Kidney epithelial cell (primary cell): Measurements from ENCODE around the gene PDE4B. TPM values are rescaled to one million over a fixed set of nuclear protein-coding genes. Genes with fewer than 3 reads are reported as not detected.

Experiments
- DNase-seq: peaks from one replicate; pipeline ENCODE4 v3.0.0-alpha.2; 2010; ENCODE audit warnings: low read depth
- H3K27me3 ChIP-seq: 2 replicates; pipeline ENCODE4 v1.6.0; 2011; ENCODE audit warnings: low read length; ENCODE audit not compliant: control insufficient read depth, insufficient read depth
- H3K36me3 ChIP-seq: 2 replicates; pipeline ENCODE4 v1.5.1; 2011; ENCODE audit warnings: low read length; ENCODE audit not compliant: control insufficient read depth, insufficient read depth
- H3K4me3 ChIP-seq: 2 replicates; pipeline ENCODE4 v1.5.1; 2011; ENCODE audit warnings: low read depth, mild to moderate bottlenecking, control low read depth, low read length
- CTCF ChIP-seq: IDR thresholded peaks from 2 replicates; pipeline ENCODE4 v1.5.1; 2011; ENCODE audit warnings: mild to moderate bottlenecking, moderate library complexity, low read length, control low read depth, inconsistent platforms; ENCODE audit not compliant: insufficient read depth, poor library complexity, severe bottlenecking
- total RNA-seq: library from RNA; depleted of rRNA; stranded (reverse); fragments of >200 nt; gene quantifications from 2 replicates; pipeline ENCODE4 v1.2.3, GENCODE V29; 2015

The PDE4B gene
- total RNA-seq, 1 donor from 2014 or later = 0.33 TPM

DNA sequence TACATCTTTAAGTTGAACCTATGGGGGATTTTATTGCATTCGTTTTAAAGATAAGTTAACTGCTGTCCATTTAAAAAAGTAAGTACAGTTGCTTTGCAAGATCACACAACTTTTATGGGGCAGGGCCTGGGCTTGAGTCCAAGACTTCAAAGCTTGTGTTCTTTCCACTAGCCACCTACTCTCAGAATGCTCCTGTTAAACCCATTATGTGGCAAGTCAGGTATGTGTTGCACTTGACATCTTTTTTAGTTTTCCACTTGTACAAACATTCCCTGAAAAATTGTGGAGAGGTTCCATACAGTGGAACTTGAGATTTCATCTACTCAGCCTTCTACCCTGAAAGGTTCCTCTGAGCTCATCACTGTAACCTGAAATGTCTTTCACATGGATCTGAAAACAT is 505.8 kb downstream of the PDE4B start:
- Histone ChIP-seq H3K27me3 (no peaks in the 10 kb centered on the region), H3K4me3 (no peak overlapping the region), H3K36me3 (no peaks in the 10 kb centered on the region)
- DNase-seq = no peak
- TF ChIP-seq CTCF = no peak

- TF ChIP-seq CTCF = no peak
- no peak for DNase-seq
- H3K27me3 ChIP-seq = no peaks in the 10 kb centered on the region
- no peaks in the 10 kb centered on the region for H3K36me3 ChIP-seq
- H3K4me3 ChIP-seq = no peak overlapping the region
These were observed 507.7 kb downstream of the PDE4B start for GRCh38 chr1:66300280-66300971.

GRCh38 chr1:66300972-66301451 is 508.3 kb downstream of the PDE4B start:
- no peak overlapping the region for H3K4me3 ChIP-seq
- no peaks in the 10 kb centered on the region for H3K27me3 ChIP-seq
- no peak for DNase-seq

DNA sequence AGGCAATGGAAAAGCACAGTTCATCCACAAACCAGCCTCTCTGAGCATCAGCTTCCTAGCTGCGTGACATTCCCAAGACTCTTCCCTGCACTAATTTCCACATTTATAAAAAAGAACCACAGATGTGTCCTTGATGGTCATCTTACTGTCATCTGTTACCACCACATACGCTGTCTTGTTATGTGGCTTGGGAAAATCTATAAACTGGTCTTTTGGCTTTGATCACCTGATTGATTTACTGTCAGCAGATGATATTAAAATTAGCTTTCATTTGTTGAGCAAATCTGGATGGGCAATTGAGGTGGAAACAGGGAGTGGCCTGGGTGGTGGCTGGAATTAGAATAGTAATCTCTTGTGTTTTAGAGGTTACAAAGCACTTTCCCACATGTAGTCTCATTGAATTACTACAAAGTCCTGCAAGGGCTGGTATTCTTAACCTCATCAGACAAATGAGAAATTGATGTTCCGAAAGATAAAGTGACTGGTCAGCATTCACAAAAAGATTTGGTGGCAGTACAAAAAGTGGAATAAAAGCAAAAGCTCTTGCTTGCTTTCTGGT is 509.6 kb downstream of the PDE4B start:
- no peaks in the 10 kb centered on the region for H3K36me3 ChIP-seq
- no peak for TF ChIP-seq CTCF
- no peak for DNase-seq
- H3K27me3 ChIP-seq = no peaks in the 10 kb centered on the region
- H3K4me3 ChIP-seq = no peak overlapping the region

More at GRCh38 chr1:66300972-66301451, 508.3 kb downstream of the PDE4B start:
- no peaks in the 10 kb centered on the region for H3K36me3 ChIP-seq
- TF ChIP-seq CTCF = no peak

GRCh38 chr1:66302815-66303214 is 510.1 kb downstream of the PDE4B start:
- Histone ChIP-seq H3K36me3 (no peaks in the 10 kb centered on the region), H3K27me3 (no peaks in the 10 kb centered on the region), H3K4me3 (no peak overlapping the region)
- peak; percentile 56 for DNase-seq
- TF ChIP-seq CTCF = no peak
